HG03095 (cell line): ENCODE results near the gene CD163L1.

ENCODE experiments used
- ATAC-seq: cut with Tn5 transposase; IDR thresholded peaks from one replicate; pipeline ENCODE4 v1.9.1; 2021; ENCODE audit warnings: moderate library complexity; ENCODE audit not compliant: unreplicated experiment

Gene CD163L1

GRCh38 chr12:7411343-7411742, 32.6 kb downstream of the CD163L1 start:
- no peak for ATAC-seq

GRCh38 chr12:7404275-7404674, 39.7 kb downstream of the CD163L1 start:
- no peak for ATAC-seq

GRCh38 chr12:7403466-7403865, 40.5 kb downstream of the CD163L1 start:
- ATAC-seq = no peak

GRCh38 chr12:7399089-7399488, 44.9 kb downstream of the CD163L1 start:
- no peak for ATAC-seq

- ATAC-seq = no peak
These were observed 47.5 kb downstream of the CD163L1 start for GRCh38 chr12:7396418-7396817.

GRCh38 chr12:7395950-7396349, 48.0 kb downstream of the CD163L1 start:
- ATAC-seq = no peak

GRCh38 chr12:7387289-7387688, 56.7 kb downstream of the CD163L1 start:
- no peak for ATAC-seq

- ATAC-seq = no peak
These were observed 60.8 kb downstream of the CD163L1 start for GRCh38 chr12:7383157-7383556.

- ATAC-seq = no peak
These were observed 67.8 kb downstream of the CD163L1 start for GRCh38 chr12:7376196-7376595.

- no peak for ATAC-seq
These were observed 68.8 kb downstream of the CD163L1 start for GRCh38 chr12:7375145-7375543.

GRCh38 chr12:7374423-7375144, 69.4 kb downstream of the CD163L1 start:
- no peak for ATAC-seq

GRCh38 chr12:7373226-7373625, 70.7 kb downstream of the CD163L1 start:
- no peak for ATAC-seq

GRCh38 chr12:7369274-7369729, 74.7 kb downstream of the CD163L1 start:
- no peak for ATAC-seq

- no peak for ATAC-seq
These were observed 81.2 kb downstream of the CD163L1 start for GRCh38 chr12:7362734-7363133.

- ATAC-seq = no peak
These were observed 82.7 kb downstream of the CD163L1 start for GRCh38 chr12:7361265-7361664.

GRCh38 chr12:7354529-7354928, 89.4 kb downstream of the CD163L1 start:
- ATAC-seq = no peak

- ATAC-seq = no peak
These were observed 91.3 kb downstream of the CD163L1 start for GRCh38 chr12:7352661-7353060.

- ATAC-seq = no peak
These were observed 92.8 kb downstream of the CD163L1 start for GRCh38 chr12:7351177-7351576.

GRCh38 chr12:7349418-7349817, 94.5 kb downstream of the CD163L1 start:
- no peak for ATAC-seq

- ATAC-seq = no peak
These were observed 97.3 kb downstream of the CD163L1 start for GRCh38 chr12:7346551-7347225.

GRCh38 chr12:7344833-7345606, 98.9 kb downstream of the CD163L1 start:
- ATAC-seq = no peak

- ATAC-seq = no peak
These were observed 104.3 kb downstream of the CD163L1 start for GRCh38 chr12:7339675-7340074.
